ENCODE measurements around the gene TIMM9.
"Not testable (repeated sequence)": the region's sequence is repeated elsewhere in the genome, so short reads cannot be mapped to it uniquely, and the experiment has no call there.

TIMM9 gene

GRCh38 chr14:58397156-58397555 is 30.2 kb downstream of the TIMM9 start:
- no peak for DNase-seq

GRCh38 chr14:58395812-58396788 is 31.2 kb downstream of the TIMM9 start, which contains the start of gene TOMM20L:
TSS of gene TOMM20L (plus strand) at chr14:58395930. CDS start at chr14:58395958, 28 bp downstream.
- peak; percentile 28 for DNase-seq

DNA sequence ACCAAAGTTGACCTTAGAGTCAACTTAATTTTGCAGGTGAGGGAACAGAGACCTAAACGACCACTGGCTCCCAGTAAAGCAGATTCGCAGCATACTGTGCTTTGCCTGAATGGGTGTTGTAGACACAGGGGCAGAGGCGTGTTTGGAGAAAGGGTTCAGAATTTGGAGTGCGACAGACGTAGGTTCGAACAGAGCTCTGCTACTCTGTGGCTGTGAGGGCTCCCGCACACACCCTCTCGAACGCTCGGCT is 31.8 kb downstream of the TIMM9 start:
- no peak for DNase-seq

GRCh38 chr14:58390830-58391229 is 36.5 kb downstream of the TIMM9 start:
- no peak for DNase-seq

DNA sequence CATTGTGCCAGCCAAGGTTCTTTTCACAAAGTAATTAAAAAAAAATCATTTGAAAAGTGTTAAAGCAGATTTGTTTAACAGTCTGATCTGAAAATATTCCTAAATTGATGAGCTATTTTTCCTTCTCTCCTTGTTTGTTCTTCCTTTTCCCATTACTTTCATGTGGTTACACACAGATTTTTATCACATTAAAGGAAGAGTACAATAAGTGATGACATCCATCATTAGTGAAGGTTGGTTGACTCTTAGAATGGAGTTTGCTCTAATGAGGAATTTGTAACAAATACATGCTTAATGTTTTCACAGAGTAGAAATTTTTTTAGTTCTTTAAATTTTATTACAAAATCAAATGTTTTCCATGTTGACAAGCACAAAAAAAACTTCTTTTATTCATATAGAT is 50.5 kb downstream of the TIMM9 start:
- DNase-seq = no peak

DNA sequence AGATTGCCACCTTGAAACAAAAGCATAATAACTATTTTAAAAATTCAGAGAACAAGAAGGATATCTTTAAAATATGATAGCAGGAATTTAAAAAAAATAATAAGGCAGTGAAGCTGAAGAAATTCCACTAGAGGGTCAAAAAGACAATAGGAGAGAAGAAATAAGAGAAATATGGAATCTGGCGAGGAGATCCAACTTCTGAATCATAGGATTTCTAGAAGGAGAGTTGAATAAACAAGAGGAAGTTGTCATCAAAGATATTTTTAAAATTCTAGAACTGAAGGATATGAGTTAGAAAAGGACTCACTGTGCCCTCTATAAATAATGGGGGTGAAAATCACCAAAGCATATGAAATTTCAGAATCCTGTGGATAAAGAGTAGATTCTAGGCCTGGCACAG is 58.4 kb downstream of the TIMM9 start:
- no peak for DNase-seq

GRCh38 chr14:58367296-58367695 is 60.0 kb downstream of the TIMM9 start:
- no peak for DNase-seq

DNA sequence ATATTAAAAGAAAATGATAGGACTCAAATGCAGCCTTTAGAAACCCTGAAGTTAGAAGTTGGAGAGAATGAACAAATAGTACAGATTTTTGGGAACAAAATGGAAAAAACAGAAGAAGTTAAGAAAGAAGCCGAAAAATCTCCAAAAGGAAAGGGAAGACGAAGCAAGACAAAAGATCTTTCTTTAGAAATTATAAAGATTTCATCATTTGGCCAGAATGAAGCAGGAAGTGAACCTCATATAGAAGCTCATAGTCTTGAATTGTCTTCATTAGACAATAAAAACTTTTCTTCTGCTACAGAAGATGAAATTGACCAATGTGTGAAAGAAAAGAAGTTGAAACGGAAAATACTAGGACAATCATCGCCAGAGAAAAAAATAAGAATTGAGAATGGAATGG is 63.0 kb downstream of the TIMM9 start:
- DNase-seq = no peak

DNA sequence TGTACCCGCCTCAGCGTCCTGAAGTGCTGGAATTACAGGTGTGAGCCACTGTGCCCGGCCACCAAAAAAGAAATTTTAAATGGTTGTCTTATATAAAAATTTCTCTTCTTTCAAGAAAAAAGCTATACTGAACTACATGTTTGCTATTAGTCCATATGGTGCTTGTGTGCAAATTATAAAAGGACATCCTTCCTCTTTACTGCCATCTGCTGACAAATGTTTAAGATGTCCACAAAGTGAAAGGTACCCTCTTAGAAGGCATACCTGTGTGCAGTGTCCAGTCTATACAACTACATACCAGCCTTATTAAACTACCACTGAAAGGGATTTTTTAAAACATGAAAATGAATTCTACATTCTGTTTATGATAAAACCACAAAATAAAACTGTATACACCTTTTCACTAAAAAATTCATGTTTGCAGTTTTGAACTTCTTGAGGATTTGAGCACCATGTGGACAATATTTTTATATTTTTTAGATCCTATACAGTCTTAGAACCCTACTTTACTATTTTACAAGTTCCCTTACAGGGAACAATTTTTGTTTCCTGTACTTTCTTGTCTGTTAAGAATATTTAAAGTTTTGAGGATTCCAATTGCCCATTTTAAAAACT is 64.4 kb downstream of the TIMM9 start:
- DNase-seq = peak; percentile 31

DNA sequence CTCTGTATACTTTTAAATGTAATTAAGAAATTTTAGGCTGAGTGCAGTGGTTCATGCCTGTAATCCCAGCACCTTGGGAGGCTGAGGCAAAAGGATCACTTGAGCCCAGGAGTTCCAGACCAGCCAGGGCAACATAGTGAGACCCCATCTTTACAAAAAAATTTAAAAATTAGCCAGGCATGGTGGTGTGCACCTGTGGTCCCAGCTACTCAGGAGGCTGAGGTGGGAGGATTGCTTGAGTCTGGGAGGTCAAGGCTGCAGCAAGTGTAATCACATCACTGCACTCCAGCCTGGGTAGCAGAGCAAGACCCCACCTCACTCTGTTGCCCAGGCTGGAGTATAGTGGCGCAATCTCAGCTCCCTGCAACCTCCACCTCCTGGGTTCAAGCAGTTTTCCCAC is 65.1 kb downstream of the TIMM9 start:
- DNase-seq = not testable (repeated sequence)

All from KG1 (cell line).